ENCODE measurements around the gene PRKAR2B.
"Not testable (repeated sequence)": the region's sequence is repeated elsewhere in the genome, so short reads cannot be mapped to it uniquely, and the experiment has no call there.

Gene PRKAR2B

DNA sequence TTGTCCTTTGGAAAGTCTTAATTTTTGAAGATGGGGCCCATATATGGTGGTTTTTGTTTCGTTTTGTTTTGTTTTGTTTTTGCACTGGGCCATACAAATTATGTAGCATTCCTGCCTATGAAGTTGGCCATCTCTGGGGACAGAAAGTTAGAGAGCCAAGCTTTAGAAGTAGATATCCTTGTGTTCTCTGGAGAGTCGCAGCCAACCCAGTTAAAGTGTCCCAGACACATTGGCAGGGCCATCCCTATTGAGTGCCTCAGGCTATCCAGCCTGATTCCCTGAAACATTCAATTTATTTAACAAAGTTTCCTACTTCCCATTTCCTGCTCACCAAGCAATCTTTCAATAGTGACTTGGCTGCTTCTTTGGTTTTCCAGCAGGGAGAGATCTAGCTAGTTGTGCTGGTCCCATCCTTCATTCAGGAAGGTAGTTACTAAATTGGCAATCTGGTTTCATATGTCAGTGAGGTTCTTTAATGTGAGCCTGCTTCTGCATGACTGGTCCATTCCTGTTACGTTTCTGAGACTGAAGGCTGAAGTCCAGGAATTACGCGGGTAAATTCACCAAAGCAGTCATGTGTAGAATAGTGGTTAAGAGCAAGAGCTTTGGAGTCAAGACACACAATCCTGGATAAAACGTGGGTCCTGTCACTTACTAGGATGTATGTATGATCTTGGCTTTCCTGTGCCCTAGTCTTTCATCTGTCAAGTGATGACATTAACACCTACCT is 75.0 kb downstream of the PRKAR2B start:
- DNase-seq (ENCODE audit: low spot score), result no peak

DNA sequence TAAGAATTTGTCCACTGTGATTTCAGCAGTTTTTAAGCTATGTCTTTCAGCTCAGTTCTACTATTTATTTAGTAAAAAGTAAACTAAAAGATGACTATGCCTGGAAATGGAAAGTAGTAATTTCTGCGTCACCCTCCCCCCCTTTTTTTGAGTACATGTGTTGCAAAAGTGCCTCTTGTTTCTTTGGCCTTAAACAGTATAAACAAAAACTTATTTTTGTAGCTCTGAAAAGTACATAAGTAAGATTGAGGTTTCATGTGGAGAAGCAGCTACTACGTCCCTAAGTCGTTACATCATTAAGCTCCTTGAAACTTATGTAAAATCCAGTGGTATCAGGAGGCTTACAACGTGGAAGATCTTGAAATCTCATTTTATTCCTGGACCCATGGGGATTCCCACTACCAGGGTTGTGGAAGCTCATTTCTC is 78.0 kb downstream of the PRKAR2B start:
- no peak for DNase-seq (ENCODE audit: low spot score)

DNA sequence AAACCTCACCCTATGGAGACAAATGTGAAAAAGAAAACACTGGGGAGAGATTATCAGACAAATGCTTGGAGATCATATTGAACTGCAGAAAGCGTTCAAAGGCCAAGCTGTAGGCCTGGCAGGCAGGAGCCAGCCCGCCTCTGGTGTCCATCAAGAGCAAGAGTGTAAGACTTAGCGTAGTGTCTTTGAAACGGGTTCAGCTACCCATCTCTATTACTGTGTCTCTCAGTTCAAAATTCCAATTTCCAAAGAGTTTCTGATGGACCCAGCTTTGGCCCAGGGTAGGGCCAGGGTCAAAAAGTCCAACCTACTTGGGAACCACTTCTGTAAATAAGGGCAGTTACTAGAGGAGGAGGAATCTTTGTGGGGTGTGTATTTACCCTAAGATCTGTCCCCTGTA is 78.9 kb downstream of the PRKAR2B start:
- DNase-seq (ENCODE audit: low spot score), result no peak

DNA sequence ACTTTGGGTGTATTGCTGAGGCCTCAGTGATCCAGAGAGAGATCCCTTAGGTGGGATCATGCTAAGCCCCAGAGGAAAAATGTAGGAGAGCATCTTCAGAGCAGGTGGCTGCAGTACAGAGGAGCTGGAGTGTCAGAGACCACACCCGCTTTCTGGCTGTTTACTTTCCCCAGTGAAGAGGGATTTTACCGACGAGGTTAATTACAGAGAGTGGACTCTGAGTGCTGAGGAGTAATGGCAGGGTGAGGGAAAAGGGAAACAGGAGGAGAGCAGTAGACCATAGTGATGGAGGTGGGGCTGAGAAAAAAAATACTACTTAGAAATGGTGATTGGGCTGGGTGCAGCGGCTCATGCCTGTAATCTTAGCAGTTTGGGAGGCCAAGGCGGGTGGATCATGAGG is 81.0 kb downstream of the PRKAR2B start:
- no peak for DNase-seq (ENCODE audit: low spot score)

DNA sequence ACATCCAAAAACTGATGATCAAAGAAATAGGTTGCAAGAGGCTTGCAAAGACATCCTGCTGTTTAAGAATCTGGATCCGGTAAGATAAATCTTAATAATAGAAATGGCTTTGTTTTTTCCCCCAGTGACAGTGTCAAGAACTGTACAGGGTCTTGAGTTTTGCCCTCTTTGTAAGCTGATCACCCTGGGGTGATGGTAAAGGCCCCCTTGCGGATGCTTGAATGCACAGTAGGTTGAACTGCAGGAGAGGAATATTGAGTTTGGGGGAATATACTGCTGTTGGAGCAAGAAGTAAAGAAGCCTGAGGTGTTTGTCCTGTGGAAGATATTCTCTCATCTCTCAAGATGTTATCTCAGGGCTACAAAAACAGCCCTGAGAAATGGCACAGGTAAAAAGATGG is 83.7 kb downstream of the PRKAR2B start:
- no peak for DNase-seq (ENCODE audit: low spot score)

DNA sequence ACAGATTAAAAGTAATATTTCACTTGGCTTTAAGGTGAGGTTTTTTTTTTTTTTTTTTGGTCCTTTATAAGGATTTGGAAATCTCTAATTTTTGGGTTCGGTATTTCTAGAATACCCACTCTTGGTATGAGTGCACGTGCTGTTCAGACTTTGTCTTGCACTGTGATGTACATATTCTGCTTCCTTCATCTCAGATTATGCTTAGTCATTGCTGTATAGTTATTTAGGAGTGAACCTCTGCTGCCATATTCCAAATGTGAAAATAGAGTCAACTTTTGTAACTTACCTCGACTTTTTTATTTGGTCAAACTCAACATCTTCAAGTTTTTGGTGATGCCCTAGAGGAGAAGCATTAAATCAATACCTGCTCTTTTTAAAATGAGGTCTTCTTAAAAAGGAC is 84.2 kb downstream of the PRKAR2B start:
- DNase-seq (ENCODE audit: low spot score), result no peak

DNA sequence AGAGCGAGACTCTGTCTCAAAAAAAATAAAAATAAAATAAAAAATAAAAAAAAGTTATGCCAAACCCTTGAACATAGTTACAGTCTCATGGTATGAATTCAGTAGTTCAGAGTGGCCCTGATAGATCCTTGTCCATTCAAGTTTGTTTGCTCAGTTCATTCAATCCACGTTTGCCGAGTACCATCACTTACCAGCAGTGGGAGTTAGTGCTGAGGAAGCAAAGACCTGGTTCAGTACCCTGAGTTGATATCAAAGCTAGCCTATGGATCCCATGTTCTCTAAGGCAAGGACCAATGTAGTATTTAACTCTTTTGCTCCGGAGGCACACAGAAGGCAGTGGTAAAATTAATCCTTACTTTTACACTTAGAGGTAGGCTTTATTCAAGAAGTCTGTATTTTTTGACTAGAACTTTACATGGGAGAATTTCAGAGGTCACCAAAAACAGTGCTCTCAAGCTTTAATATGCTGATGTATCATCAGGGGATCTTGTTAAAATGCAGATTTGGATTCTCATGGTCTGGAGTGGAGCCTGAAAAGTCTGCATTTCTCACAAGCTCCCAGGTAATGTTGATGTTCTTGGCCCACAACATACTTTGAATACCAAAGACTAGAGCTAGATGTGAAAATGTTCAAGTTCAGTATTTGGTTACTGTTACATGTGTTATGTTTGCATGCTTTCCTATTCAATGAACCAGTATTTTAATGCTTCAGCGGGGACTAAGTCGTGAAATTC is 86.1 kb downstream of the PRKAR2B start:
- peak; percentile 35 for DNase-seq (ENCODE audit: low spot score)

DNA sequence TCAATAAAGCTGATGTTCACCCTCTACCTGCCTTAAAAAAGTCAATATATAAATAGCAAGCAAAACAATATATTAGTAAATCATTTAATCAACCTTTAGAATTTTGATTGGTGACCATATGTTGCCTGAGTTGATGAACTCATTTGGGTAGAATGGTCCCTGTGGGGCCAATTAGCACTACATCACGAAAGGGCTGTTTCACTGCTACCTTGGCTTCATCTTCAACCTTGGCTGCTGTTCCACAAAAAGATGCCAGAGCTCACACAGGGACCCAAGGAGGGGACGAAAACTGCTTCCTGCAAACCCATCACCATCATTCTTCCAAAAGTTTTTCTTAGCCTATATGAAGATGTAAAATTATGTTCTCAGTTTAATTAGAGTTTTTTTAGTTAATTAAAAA is 88.9 kb downstream of the PRKAR2B start:
- no peak for DNase-seq (ENCODE audit: low spot score)

DNA sequence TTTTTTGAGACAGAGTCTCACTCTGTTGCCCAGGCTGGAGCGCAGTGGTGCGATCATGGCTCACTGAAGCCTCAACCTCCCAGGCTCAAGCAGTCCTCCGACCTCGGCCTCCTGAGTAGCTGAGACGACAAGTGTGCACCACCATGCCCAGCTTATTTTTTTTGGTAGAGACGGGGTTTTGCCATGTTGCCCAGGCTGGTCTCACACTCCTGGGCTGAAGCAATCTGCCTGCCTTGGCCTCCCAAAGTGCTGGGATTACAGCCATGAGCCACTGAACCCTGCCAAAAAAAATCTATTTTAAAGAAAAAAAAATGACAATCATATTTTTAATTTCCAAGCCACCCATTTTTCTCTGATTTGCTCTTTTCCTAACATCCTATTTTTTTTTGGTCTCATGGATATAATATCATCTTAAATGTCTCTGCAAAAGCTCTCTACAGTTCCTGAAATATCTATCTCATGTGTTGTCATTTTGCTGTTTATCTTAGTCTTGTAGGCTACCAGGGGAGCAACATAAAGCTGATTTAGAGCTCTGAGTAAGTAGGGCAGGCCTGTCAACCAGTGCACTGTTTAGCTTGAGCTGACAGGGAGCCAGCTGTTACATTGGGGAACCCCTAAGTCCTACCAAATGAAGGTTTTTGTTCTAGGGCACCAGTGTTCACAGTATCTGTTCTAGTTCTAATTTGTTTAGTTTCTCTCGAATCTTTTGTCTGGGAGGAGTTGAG is 94.4 kb downstream of the PRKAR2B start:
- DNase-seq (ENCODE audit: low spot score), result no peak

DNA sequence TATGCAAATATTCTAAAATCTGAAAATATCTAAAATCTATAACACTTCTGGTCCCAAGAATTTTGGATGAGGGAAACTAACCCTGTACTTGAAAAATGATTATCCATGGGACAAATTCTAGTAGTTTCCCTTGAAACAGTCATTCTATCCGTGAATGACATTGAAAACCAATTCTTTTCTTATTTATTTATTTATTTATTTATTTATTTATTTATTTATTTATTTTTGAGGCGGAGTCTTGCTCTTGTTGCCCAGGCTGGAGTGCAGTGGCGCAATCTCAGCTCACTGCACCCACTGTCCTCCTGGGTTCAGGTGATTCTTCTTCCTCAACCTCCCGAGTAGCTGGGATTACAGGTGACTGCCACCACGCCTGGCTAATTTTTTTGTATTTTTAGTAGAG is 99.4 kb downstream of the PRKAR2B start:
- not testable (repeated sequence) for DNase-seq (ENCODE audit: low spot score)

DNA sequence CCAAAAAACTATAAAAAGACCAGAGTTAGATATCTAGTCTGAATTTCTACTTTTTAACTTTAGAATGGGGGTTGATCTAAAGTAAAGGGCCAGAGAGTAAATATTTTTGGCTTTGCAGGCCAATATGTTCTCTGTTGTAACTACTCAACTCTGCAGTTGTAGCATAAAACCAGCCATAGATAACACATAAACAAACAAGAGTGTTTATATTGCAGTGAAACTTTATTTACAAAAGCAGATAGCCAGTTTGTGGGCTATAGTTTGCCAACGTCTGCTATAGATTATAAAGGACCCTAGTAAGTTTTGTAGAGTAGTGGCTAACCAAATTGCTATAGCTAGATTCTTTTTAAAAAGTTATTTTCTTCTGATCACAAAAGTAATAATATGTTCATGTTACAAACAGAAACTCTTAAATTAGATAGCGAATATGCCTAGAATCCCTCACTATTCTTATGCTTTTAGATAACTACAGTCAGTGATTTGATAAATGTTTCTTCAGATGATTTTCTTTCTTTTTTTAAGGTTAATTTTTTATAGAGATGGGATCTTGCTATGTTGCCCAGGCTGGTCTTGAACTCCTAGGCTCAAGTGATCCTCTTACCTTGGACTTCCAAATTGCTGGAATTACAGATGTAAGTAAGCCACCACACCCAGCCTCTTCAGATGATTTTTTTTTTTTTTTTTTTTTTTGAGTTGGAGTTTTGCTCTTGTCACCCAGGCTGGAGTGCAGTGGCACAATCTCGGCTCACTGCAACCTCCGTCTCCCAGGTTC is 100.7 kb downstream of the PRKAR2B start:
- no peak for DNase-seq (ENCODE audit: low spot score)

DNA sequence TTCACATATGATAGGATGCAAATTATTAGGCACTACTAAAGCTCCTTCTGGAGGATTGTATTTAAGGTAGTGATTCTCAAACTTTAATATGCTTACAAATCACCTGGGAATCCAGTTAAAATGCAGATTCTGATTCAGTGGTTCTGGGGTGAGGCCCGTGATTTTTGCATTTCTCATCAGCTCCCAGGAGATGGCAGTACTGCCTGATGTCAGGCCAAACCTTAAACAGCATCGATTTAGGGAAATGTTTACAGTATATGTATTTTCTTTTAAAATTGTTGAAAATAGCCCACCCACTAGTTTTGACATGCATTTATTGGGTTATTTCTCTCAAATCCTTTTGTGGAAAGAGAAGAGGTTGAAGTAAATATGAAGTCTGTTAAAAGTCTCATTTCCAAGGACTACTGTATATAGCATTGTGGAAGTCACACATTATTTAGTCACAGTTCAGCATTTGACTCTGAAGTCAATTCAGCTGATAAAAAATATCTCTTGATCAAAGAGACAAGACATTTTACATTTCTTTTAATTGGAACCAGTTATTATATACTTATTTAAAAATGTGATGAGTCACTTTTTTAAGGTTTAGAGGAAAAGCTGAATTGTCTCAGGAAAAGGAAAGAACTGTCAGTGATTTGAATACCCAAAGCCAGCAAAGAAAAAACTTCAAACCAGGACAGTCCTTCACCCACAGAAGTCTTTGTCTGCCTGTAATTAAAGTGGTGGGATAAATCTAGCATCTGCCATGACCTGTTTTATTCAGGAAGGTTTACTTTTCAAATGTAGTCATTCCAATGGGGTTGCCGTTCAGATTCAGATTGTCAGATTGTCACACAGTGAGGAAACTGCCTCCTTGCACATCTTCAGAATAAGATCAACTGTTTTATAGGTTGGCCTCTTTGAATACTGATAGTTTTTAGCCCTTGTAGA is 103.2 kb downstream of the PRKAR2B start:
- DNase-seq (ENCODE audit: low spot score), result peak; percentile 80

DNA sequence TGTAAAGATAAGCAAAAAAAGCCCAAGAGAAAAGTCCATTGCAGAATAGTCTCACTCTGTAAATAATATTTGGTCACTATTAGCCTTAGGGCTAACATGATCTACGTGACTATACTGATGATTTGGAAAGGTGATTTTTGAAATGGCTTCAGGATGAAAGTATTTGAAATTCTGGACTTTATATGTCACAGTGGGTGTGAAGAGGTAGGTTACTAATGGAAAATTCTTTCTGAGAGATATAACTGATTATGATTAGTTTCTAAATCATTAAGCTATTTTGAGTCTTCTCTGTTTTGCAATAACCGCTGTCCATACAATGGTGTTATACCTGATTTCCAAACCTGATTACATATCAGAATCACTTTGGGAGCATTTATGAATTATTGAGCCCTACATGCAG is 104.2 kb downstream of the PRKAR2B start:
- DNase-seq (ENCODE audit: low spot score), result no peak

DNA sequence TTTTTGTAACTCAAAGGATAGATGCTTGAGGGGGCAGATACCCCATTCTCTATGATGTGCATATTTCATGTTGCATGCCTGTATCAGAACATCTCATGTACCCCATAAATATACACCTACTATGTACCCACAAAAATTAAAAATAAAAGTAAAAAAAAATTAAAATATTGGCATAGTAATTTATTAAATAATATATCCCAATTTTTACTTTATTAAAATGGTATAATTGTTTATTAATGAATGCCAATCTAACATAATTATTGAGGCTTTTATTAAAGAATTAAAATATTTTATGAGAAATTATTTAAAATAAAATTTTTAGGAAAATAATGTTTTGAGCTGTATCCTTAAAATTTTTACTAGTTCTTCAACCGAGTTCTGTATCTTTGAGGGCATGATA is 105.4 kb downstream of the PRKAR2B start:
- DNase-seq (ENCODE audit: low spot score), result no peak

DNA sequence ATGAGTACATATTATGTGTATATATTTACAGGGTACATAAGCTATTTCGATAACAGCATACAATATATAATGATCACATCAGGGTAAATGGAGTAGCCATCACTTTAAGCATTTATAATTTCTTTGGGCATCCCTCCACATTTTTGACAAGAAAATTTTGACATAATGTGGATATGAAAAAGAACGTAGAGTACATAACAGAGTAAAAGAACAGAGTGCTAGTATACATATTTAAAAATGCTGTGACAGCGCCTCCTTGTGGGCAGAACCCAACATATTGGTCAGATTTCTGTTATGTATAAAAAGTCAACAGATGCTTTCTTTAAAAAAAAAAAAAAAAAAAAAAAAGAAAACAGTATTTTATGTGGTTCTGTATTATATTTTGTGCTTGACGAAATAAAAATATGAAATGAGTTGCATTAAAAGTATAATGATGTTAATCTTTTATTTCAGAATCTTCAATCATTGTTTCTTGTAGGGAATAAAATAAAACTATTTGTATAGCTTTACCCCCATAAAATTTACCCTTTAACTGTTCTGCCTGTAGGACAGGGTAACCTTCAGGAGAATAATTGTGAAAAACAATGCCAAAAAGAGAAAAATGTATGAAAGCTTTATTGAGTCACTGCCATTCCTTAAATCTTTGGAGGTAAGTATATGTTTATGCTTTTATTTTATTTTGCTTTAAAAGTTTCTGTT is 106.0 kb downstream of the PRKAR2B start:
- peak; percentile 91 for DNase-seq (ENCODE audit: low spot score)

DNA sequence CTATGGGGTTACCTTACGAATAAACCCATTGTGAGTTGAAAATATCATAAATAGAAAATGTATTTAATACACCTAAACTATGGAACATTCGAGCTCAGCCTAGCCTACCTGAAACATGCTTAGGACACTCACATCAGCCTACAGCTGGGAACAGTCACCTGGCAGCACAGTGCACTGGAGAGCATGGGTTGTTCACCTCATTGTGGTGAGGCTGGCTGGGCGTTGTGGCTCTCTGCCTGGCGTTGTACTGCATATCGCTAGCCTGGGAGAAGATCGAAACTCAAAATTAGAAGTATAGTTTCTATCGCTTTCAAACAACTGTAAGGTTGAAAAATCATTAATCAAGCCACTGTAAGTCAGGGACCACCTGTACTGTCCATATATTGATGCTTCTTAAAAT is 107.0 kb downstream of the PRKAR2B start:
- no peak for DNase-seq (ENCODE audit: low spot score)

DNA sequence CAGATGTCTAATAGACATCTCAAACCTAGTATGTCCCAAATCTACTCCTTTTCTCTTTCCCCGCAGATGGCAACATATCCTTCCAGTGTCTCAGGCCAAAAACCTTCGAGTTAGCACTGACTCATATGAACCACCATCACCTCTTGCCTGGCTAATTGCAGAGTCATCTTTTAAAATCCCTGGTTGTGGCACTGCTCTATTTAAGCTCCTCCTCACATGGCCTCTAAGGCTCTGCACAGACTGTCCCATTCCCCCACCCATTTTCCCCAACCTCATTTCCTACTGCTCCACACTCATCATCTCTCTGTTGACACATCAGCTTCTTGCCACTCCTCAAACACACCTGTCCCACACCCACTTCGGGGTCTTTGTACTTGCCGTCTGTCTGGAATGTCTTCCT is 107.5 kb downstream of the PRKAR2B start:
- DNase-seq (ENCODE audit: low spot score), result peak; percentile 48

DNA sequence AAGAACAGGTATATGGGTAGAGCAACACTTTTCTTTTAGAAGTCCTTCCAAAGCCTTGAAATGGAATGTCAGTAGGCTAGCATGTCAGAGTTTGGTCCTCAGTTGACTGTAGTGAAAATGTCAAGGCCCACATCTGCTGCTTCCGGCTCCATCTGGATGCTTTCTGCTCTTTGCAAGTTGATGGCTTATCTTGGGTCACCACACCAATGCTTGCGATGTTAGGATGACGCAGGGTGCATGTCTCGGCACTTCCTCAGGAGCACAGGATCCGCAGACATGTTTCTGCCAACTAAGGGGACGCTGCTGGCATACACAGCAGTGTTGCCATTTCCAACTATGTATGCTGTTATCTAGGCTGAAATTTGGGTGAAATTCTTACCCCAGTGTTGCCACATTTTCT is 110.3 kb downstream of the PRKAR2B start:
- DNase-seq (ENCODE audit: low spot score), result no peak

DNA sequence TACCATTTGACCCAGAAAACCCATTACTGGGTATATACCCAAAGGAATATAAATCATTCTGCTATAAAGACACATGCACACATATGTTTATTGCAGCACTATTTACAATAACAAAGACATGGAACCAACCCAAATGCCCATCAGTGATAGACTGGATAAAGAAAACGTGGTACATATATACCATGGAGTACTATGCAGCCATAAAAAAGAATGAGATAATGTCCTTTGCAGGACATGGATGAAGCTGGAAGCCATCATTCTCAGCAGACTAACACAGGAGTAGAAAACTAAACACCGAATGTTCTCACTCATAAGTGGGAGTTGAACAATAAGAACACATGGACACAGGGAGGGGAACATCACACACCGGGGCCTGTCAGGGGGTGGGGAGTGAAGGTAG is 111.2 kb downstream of the PRKAR2B start:
- not testable (repeated sequence) for DNase-seq (ENCODE audit: low spot score)

DNA sequence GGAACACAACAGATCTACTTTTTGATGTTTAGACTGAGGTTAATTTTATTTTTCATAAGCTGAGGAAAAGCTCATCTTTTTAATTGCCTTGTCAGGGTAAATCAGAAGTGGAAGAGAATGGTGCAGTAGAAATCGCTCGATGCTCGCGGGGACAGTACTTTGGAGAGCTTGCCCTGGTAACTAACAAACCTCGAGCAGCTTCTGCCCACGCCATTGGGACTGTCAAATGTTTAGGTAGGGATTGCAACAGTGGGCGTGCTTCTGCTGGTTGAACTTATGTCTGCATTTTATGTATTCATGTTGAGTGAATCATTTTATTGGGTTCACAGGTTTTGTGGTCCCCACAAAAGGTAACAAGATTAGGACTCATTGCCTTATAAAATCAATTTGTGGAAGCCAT is 112.6 kb downstream of the PRKAR2B start:
- no peak for DNase-seq (ENCODE audit: low spot score)

DNA sequence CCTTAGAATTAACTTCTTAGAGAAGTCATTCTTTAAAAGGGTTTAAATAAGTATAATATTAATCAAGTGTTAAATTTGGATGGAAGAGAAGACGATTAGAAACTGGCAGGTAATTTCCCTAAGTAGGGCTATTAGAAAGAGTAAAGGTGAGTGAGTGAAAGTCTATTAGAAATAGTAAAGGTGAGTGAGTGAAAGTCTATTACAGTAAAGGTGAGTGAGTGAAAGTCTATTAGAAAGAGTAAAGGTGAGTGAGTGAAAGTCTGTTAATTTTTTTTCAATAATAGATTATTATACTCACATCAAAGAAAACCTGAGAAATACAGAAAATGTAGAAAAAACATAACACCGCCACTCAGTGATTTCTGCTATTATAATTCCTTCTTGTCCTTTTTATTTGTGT is 113.5 kb downstream of the PRKAR2B start:
- DNase-seq (ENCODE audit: low spot score), result no peak

Data from hematopoietic multipotent progenitor cell treated with erythropoietin and hydrocortisone succinate and interleukin-3 and kit ligand, for 17 days (in vitro differentiated cells).